H1 (cell line): Measurements from ENCODE around the gene DMAC1. TPM values are rescaled to one million over a fixed set of nuclear protein-coding genes. Genes with fewer than 3 reads are reported as not detected.

Experiments
- CTCF ChIA-PET: fragments of 300-600 bp; sonication (Branson Sonifier 250); formaldehyde crosslinking; loops from one replicate; lab custom pipeline; 2021; ENCODE audit not compliant: partially characterized antibody; lab: Charles Lee
- POLR2A ChIA-PET: fragments of 300-600 bp; sonication (Branson Sonifier 250); formaldehyde crosslinking; loops from one replicate; lab custom pipeline; 2021; ENCODE audit warnings: inconsistent platforms; ENCODE audit not compliant: partially characterized antibody; lab: Charles Lee
- DNase-seq, 2 experiments: peaks; one replicate each; pipeline versions ENCODE4 v3.0.0 to v3.0.0-alpha.2; 2010 to 2022; ENCODE audit warnings: low spot score in 2 of 2, low read depth in 1 of 2, mixed read lengths in 1 of 2
- FAIRE-seq: peaks from 2 replicates; lab custom pipeline; 2011; peaks lifted over from hg19 to GRCh38; lab: Jason Lieb, UNC
- H2AFZ ChIP-seq: 2 replicates; pipeline ENCODE4 v1.8.1; 2012; ENCODE audit warnings: low read length, inconsistent platforms
- H2AK5ac ChIP-seq: 2 replicates; pipeline ENCODE4 v1.6.1; 2013; ENCODE audit warnings: low read depth, low read length
- H2BK120ac ChIP-seq: replicated peaks from 2 replicates; pipeline ENCODE3; 2013; ENCODE audit warnings: low read depth, low read length, inconsistent platforms
- H2BK12ac ChIP-seq: 2 replicates; pipeline ENCODE4 v1.6.1; 2013; ENCODE audit warnings: low read depth, low read length
- H2BK15ac ChIP-seq: 2 replicates; pipeline ENCODE4 v1.6.1; 2013; ENCODE audit warnings: low read length
- H2BK20ac ChIP-seq: 2 replicates; pipeline ENCODE4 v1.6.1; 2013; ENCODE audit warnings: low read length
- H2BK5ac ChIP-seq: 2 replicates; pipeline ENCODE4 v1.6.1; 2013; ENCODE audit warnings: low read depth, low read length
- H3K14ac ChIP-seq: 2 replicates; pipeline ENCODE4 v1.6.1; 2013; ENCODE audit warnings: inconsistent platforms; ENCODE audit not compliant: insufficient read length
- H3K18ac ChIP-seq: 2 replicates; pipeline ENCODE4 v1.6.1; 2013; ENCODE audit warnings: low read length; ENCODE audit errors: extremely low read depth
- H3K23ac ChIP-seq: 2 replicates; pipeline ENCODE4 v1.6.1; 2013; ENCODE audit warnings: inconsistent platforms; ENCODE audit not compliant: insufficient read length
- H3K23me2 ChIP-seq: 2 replicates; pipeline ENCODE4 v1.6.1; 2013; ENCODE audit warnings: low read depth, low read length
- H3K27ac ChIP-seq: 2 replicates; pipeline ENCODE4 v1.6.1; 2011; ENCODE audit warnings: low read depth, low read length, inconsistent platforms
- H3K27me3 ChIP-seq, 4 experiments: replicated peaks in 1 of 4; 1 replicate in 1 of 4; 2 replicates in 3 of 4; pipeline versions ENCODE4 v1.6.1 to v1.8.1; 2011 to 2013; ENCODE audit warnings: low read length in 3 of 4, mild to moderate bottlenecking in 3 of 4, inconsistent platforms in 2 of 4, mixed read lengths in 2 of 4, moderate library complexity in 1 of 4; ENCODE audit not compliant: control insufficient read depth in 3 of 4, insufficient read depth in 3 of 4; ENCODE audit errors: extremely low read depth in 1 of 4
- H3K36me3 ChIP-seq, 4 experiments: 2 replicates each; pipeline versions ENCODE4 v1.6.1 to v1.8.1; 2011 to 2013; ENCODE audit warnings: mild to moderate bottlenecking in 4 of 4, low read length in 3 of 4, moderate library complexity in 2 of 4, control low read depth in 1 of 4, inconsistent platforms in 1 of 4; ENCODE audit not compliant: insufficient read depth in 4 of 4, control insufficient read depth in 2 of 4
- H3K4ac ChIP-seq: replicated peaks from 2 replicates; pipeline ENCODE3; 2013; ENCODE audit warnings: low read length, low read depth, mixed read lengths, inconsistent platforms; ENCODE audit not compliant: insufficient read length
- H3K4me1 ChIP-seq, 4 experiments: replicated peaks in 1 of 4; 1 replicate in 1 of 4; 2 replicates in 3 of 4; pipeline versions ENCODE4 v1.6.1 to v1.8.1; 2011 to 2013; ENCODE audit warnings: low read length in 3 of 4, inconsistent platforms in 2 of 4, mixed read lengths in 1 of 4; ENCODE audit not compliant: insufficient read depth in 4 of 4, control insufficient read depth in 3 of 4
- H3K4me2 ChIP-seq, 2 experiments: 2 replicates each; pipeline versions ENCODE4 v1.6.1 to v1.8.1; 2011 to 2013; ENCODE audit warnings: low read depth in 2 of 2, low read length in 2 of 2, control low read depth in 1 of 2, inconsistent platforms in 1 of 2, mild to moderate bottlenecking in 1 of 2; ENCODE audit not compliant: insufficient read depth in 1 of 2
- H3K4me3 ChIP-seq, 4 experiments: fragments of 200-600, 300-600 bp in 1 of 4; sonication (generic), shearing (Covaris generic), sonication (Bioruptor Twin) in 1 of 4; 2 replicates each; pipeline versions ENCODE4 v1.5.1 to v1.8.1; 2011 to 2016; ENCODE audit warnings: low read length in 4 of 4, low read depth in 3 of 4, control low read depth in 2 of 4, inconsistent platforms in 2 of 4, mild to moderate bottlenecking in 2 of 4, mixed read lengths in 1 of 4, moderate library complexity in 1 of 4; ENCODE audit not compliant: insufficient read depth in 2 of 4; ENCODE audit errors: extremely low read depth in 1 of 4
- H3K56ac ChIP-seq: replicated peaks from 2 replicates; pipeline ENCODE3; 2013; ENCODE audit warnings: low read depth, mild to moderate bottlenecking, mixed read lengths, low read length, inconsistent platforms; ENCODE audit not compliant: insufficient read length
- H3K79me1 ChIP-seq: 2 replicates; pipeline ENCODE4 v1.6.1; 2013; ENCODE audit warnings: low read depth, low read length, control low read depth
- H3K79me2 ChIP-seq, 2 experiments: 2 replicates each; pipeline versions ENCODE4 v1.6.1 to v1.8.1; 2012 to 2013; ENCODE audit warnings: low read length in 2 of 2, mild to moderate bottlenecking in 2 of 2, inconsistent platforms in 1 of 2; ENCODE audit not compliant: insufficient read depth in 2 of 2, control insufficient read depth in 1 of 2
- H3K9ac ChIP-seq, 4 experiments: replicated peaks in 1 of 4; 1 replicate in 1 of 4; 2 replicates in 3 of 4; pipeline versions ENCODE4 v1.6.1 to v1.8.1; 2011 to 2013; ENCODE audit warnings: low read depth in 3 of 4, low read length in 3 of 4, control low read depth in 2 of 4, mild to moderate bottlenecking in 2 of 4, moderate library complexity in 2 of 4, inconsistent platforms in 1 of 4; ENCODE audit errors: extremely low read depth in 1 of 4
- H3K9me3 ChIP-seq, 2 experiments: 2 replicates each; pipeline versions ENCODE4 v1.6.1 to v1.8.1; 2012 to 2013; ENCODE audit warnings: mild to moderate bottlenecking in 2 of 2, moderate library complexity in 2 of 2, control low read depth in 1 of 2, inconsistent platforms in 1 of 2, low read depth in 1 of 2, low read length in 1 of 2, mixed read lengths in 1 of 2; ENCODE audit not compliant: insufficient read depth in 2 of 2
- H4K20me1 ChIP-seq, 2 experiments: replicated peaks in 1 of 2; 2 replicates each; pipeline versions ENCODE3 to v1.8.1; 2011 to 2013; ENCODE audit warnings: inconsistent platforms in 2 of 2, low read length in 2 of 2, mild to moderate bottlenecking in 1 of 2; ENCODE audit not compliant: insufficient read depth in 2 of 2, control insufficient read depth in 1 of 2
- H4K5ac ChIP-seq: 2 replicates; pipeline ENCODE4 v1.6.1; 2013; ENCODE audit warnings: low read length, low read depth, mixed read lengths, inconsistent platforms; ENCODE audit not compliant: insufficient read length
- H4K8ac ChIP-seq: 2 replicates; pipeline ENCODE4 v1.8.0; 2013; ENCODE audit warnings: mild to moderate bottlenecking, moderate library complexity, low read length, inconsistent platforms; ENCODE audit not compliant: insufficient read depth; ENCODE audit errors: extremely low read depth
- H4K91ac ChIP-seq: replicated peaks from 2 replicates; pipeline ENCODE3; 2013; ENCODE audit warnings: low read length, mixed read lengths, inconsistent platforms; ENCODE audit not compliant: insufficient read length
- GABPA ChIP-seq: IDR thresholded peaks from 2 replicates; pipeline ENCODE4 v1.6.1; 2011; ENCODE audit warnings: mild to moderate bottlenecking, low read length, moderate library complexity, borderline replicate concordance; ENCODE audit not compliant: insufficient read depth
- POLR2A ChIP-seq, 2 experiments: IDR thresholded peaks; 1 replicate in 1 of 2; 2 replicates in 1 of 2; pipeline ENCODE4 v1.6.1; 2011; ENCODE audit warnings: low read depth in 2 of 2, low read length in 2 of 2, mild to moderate bottlenecking in 2 of 2; ENCODE audit errors: control extremely low read depth in 1 of 2
- SAP30 ChIP-seq: fragments of 300-600 bp; sonication (generic); IDR thresholded peaks from 2 replicates; pipeline ENCODE4 v1.7.1; 2012; ENCODE audit warnings: low read length, moderate library complexity, mild to moderate bottlenecking, inconsistent platforms; ENCODE audit not compliant: insufficient read depth, insufficient replicate concordance
- WGBS, 2 experiments: shearing (Covaris generic) in 1 of 2; methylation state at CpG; one replicate each; pipeline versions ENCODE4 v1.1.6 to v1.1.7; 2013 to 2015; ENCODE audit warnings: low lambda C conversion rate in 2 of 2, mixed read lengths in 2 of 2, inconsistent platforms in 1 of 2, low coverage in 1 of 2, missing lambda C conversion rate in 1 of 2; ENCODE audit not compliant: insufficient replicate concordance in 2 of 2, insufficient coverage in 1 of 2, insufficient read length in 1 of 2; ENCODE audit errors: extremely low coverage in 1 of 2, missing lambda C conversion rate in 1 of 2; 5-methylcytosine and 5-hydroxymethylcytosine counted together
- polyA plus RNA-seq, 7 experiments: library from polyadenylated mRNA; depleted of rRNA in 3 of 7; stranded (reverse) in 5 of 7; unstranded in 2 of 7; fragments of >200 nt in 5 of 7; fragments of 200-250 nt in 2 of 7; gene quantifications; 1 replicate in 5 of 7; 2 replicates in 1 of 7; 4 replicates in 1 of 7; pipeline versions ENCODE4 v1.2.1 to v1.2.3, GENCODE V29; 2011 to 2013; ENCODE audit warnings: missing spikeins in 2 of 7, mixed read lengths in 2 of 7
- total RNA-seq: library from RNA; stranded (reverse); fragmentation: NEBNext Ultra II Directional; extraction: Animal tissue kit (Norgen Biotek cat#: 25700); gene quantifications from 2 replicates; pipeline ENCODE4 v1.2.1, GENCODE V29; 2021

DMAC1 gene
- total and polyA plus RNA-seq, 2 of the 8 experiments (the other 6 are each of a cell fraction or from before 2014, with no cell fraction given), result 30.4 to 89.4 TPM

- TF ChIP-seq GABPA, result no peak
- TF ChIP-seq POLR2A (IDR thresholded peaks at IDR 0.05; ENCODE audit: control extremely low read depth in 1 of 2, low read depth in 2 of 2, low read length in 2 of 2), result no peak
- TF ChIP-seq SAP30, result no peak
- FAIRE-seq, result no peak
- POLR2A ChIA-PET, result no interaction called here
Measured at GRCh38 chr9:7777771-7778170, 21.8 kb downstream of the DMAC1 start.

More at GRCh38 chr9:7777771-7778170, 21.8 kb downstream of the DMAC1 start:
- Histone ChIP-seq H3K9me3 (no peaks in the 10 kb centered on the region), H2BK15ac (no peak overlapping the region), H2AFZ (no peak overlapping the region), H3K56ac (no peak overlapping the region), H4K20me1 (no peaks in the 10 kb centered on the region), H2BK120ac (no peak overlapping the region), H3K27me3 (no peaks in the 10 kb centered on the region), H2BK5ac (no peak overlapping the region), H2AK5ac (no peak overlapping the region), H3K23me2 (no peaks in the 10 kb centered on the region), H3K9ac (no peak overlapping the region), H3K4me3 (no peak overlapping the region), H3K4ac (no peak overlapping the region), H4K5ac (no peak overlapping the region), H3K79me2 (no peaks in the 10 kb centered on the region), H3K4me2 (no peak overlapping the region), H4K8ac (no peak overlapping the region), H3K36me3 (no peaks in the 10 kb centered on the region), H3K4me1 (0 out of 7 replicates have a peak, but pooled peaks cover 0 to 2% (median 0%) of the 10 kb centered on the region in 4 experiments), H3K23ac (no peak overlapping the region), H3K27ac (no peak overlapping the region), H3K14ac (no peak overlapping the region), H3K79me1 (no peaks in the 10 kb centered on the region), H4K91ac (no peak overlapping the region), H3K18ac (no peak overlapping the region), H2BK20ac (no peak overlapping the region), H2BK12ac (no peak overlapping the region)
- CTCF ChIA-PET, result no interaction called here
- DNase-seq, result no peak
- WGBS, 2 experiments, result 94% methylated on average over 1 of the region's 1 CpG; no CpG with 5 or more reads in 1 of the 2 experiments
